HepG2 (cell line): ENCODE data around the gene RNASE13. TPM values are rescaled to one million over a fixed set of nuclear protein-coding genes. Genes with fewer than 3 reads are reported as not detected.

Experiments
- ATAC-seq: fragments of 200-7000 bp; cut with Tn5 transposase; 3 replicates; pipeline ENCODE4 v1.9.1; 2020; ENCODE audit warnings: mild to moderate bottlenecking, moderate library complexity
- BruUV-seq: library from RNA; stranded (reverse); fragments of 400-500 nt; replicated peaks from 2 replicates; lab custom pipeline; 2021; lab: Mats Ljungman, UMichigan
- CTCF ChIA-PET: fragments of 300-600 bp; formaldehyde crosslinking; extraction: SDS; loops from one replicate; lab custom pipeline; 2021; ENCODE audit warnings: low total read pairs, inconsistent platforms, low intra/inter-chr PET ratio; lab: Yijun Ruan, JAX
- POLR2A ChIA-PET: fragments of 350-600 bp; sonication (Branson Sonifier 250); formaldehyde crosslinking; loops from one replicate; lab custom pipeline; 2020; ENCODE audit warnings: antibody characterized with exemption, inconsistent platforms; lab: Yijun Ruan, JAX
- DNase-seq: peaks from one replicate; pipeline ENCODE4 v3.0.0-alpha.2; 2015; ENCODE audit warnings: low spot score
- FAIRE-seq: peaks from 3 replicates; lab custom pipeline; 2011; peaks lifted over from hg19 to GRCh38; lab: Jason Lieb, UNC
- H2AFZ ChIP-seq: one replicate; pipeline ENCODE4 v1.6.1; 2011; ENCODE audit warnings: low read length, inconsistent platforms
- H3K27ac ChIP-seq: fragments of 300-600 bp; 3 replicates; pipeline ENCODE4 v1.8.0; 2011; ENCODE audit warnings: mixed run types, mild to moderate bottlenecking, mixed read lengths, low read length, inconsistent platforms; ENCODE audit not compliant: insufficient read depth; ENCODE audit errors: extremely low read length
- H3K27me3 ChIP-seq, 2 experiments: fragments of 200-600 bp in 1 of 2; 2 replicates in 1 of 2; 3 replicates in 1 of 2; pipeline versions ENCODE4 v1.6.0 to v1.8.0; 2011; ENCODE audit warnings: low read length in 2 of 2, mild to moderate bottlenecking in 2 of 2, moderate library complexity in 2 of 2, inconsistent platforms in 1 of 2; ENCODE audit not compliant: insufficient read depth in 2 of 2, control insufficient read depth in 1 of 2
- H3K36me3 ChIP-seq, 2 experiments: fragments of 200-600 bp in 1 of 2; replicated peaks in 1 of 2; 2 replicates in 1 of 2; 3 replicates in 1 of 2; pipeline versions ENCODE4 v1.5.1 to v1.8.0; 2011; ENCODE audit warnings: low read length in 2 of 2, inconsistent platforms in 1 of 2; ENCODE audit not compliant: insufficient read depth in 2 of 2, control insufficient read depth in 1 of 2
- H3K4me1 ChIP-seq: 2 replicates; pipeline ENCODE4 v1.5.1; 2012; ENCODE audit warnings: low read length, inconsistent platforms; ENCODE audit not compliant: insufficient read depth
- H3K4me2 ChIP-seq: 2 replicates; pipeline ENCODE4 v1.6.0; 2011; ENCODE audit warnings: low read depth, low read length, inconsistent platforms
- H3K4me3 ChIP-seq, 3 experiments: fragments of 200-600 bp in 1 of 3; sonication (generic), shearing (Covaris generic) in 1 of 3; replicated peaks in 1 of 3; 2 replicates each; pipeline ENCODE4 v1.5.1; 2011 to 2016; ENCODE audit warnings: low read length in 3 of 3, inconsistent platforms in 2 of 3, low read depth in 2 of 3, mild to moderate bottlenecking in 2 of 3, control low read depth in 1 of 3, mixed read lengths in 1 of 3; ENCODE audit not compliant: insufficient read depth in 1 of 3
- H3K79me2 ChIP-seq: one replicate; pipeline ENCODE4 v1.6.1; 2011; ENCODE audit warnings: low read length, inconsistent platforms; ENCODE audit not compliant: insufficient read depth
- H3K9ac ChIP-seq: 2 replicates; pipeline ENCODE4 v1.6.0; 2011; ENCODE audit warnings: mild to moderate bottlenecking, low read depth, low read length, inconsistent platforms; ENCODE audit not compliant: insufficient read depth
- H3K9me3 ChIP-seq: 2 replicates; pipeline ENCODE4 v1.5.1; 2012; ENCODE audit warnings: mild to moderate bottlenecking, low read length
- H4K20me1 ChIP-seq: 2 replicates; pipeline ENCODE4 v1.6.0; 2011; ENCODE audit warnings: inconsistent platforms, mild to moderate bottlenecking, low read length, moderate library complexity; ENCODE audit not compliant: insufficient read depth
- NR2F2 ChIP-seq: IDR thresholded peaks from 2 replicates; pipeline ENCODE4 v1.6.1; 2012; ENCODE audit warnings: low read depth, inconsistent platforms, borderline replicate concordance
- SIX1 ChIP-seq: sonication (generic); formaldehyde crosslinking; IDR thresholded peaks from 2 replicates; pipeline ENCODE4 v1.4.0; 2020; ENCODE audit warnings: missing genetic modification reagents, borderline replicate concordance
- SYNCRIP ChIP-seq: fragments of 200-400 bp; formaldehyde crosslinking; IDR thresholded peaks from 2 replicates; pipeline ENCODE4 v1.6.1; 2018; ENCODE audit warnings: mild to moderate bottlenecking, low read depth, low read length; ENCODE audit not compliant: insufficient read depth
- TBX3 ChIP-seq: fragments of 450-650 bp; IDR thresholded peaks from 2 replicates; pipeline ENCODE4 v1.6.1; 2017; ENCODE audit warnings: antibody characterized with exemption, mild to moderate bottlenecking, inconsistent platforms, borderline replicate concordance
- ZBTB38 ChIP-seq: sonication (generic); formaldehyde crosslinking; IDR thresholded peaks from 2 replicates; pipeline ENCODE4 v1.5.1; 2020; ENCODE audit warnings: mild to moderate bottlenecking, missing genetic modification reagents
- ZFY ChIP-seq: sonication (generic); formaldehyde crosslinking; IDR thresholded peaks from 2 replicates; pipeline ENCODE4 v1.4.0; 2020; ENCODE audit warnings: missing genetic modification reagents
- WGBS: methylation state at CpG from one replicate; pipeline ENCODE4 v1.1.6; 2017; ENCODE audit warnings: low lambda C conversion rate; 5-methylcytosine and 5-hydroxymethylcytosine counted together
- in situ Hi-C: cut with HindIII; loops from 2 replicates; pipeline ENCODE4 v1.10.0; 2017; ENCODE audit warnings: low pct_unique_long_range_greater_than_20kb; ENCODE audit not compliant: extremely low pct_ligation_motif_present
- intact Hi-C: fragments of 100-400 bp; cut with micrococcal nuclease; formaldehyde crosslinking; loops from one replicate; pipeline ENCODE4 v1.10.0; 2022; ENCODE audit not compliant: unreplicated experiment
- polyA plus RNA-seq, 8 experiments: library from polyadenylated mRNA; depleted of rRNA in 3 of 8; stranded (reverse) in 7 of 8; unstranded in 1 of 8; fragments of >200 nt; fragmentation: Illumina TruSeq in 4 of 8; extraction: Trizol in 4 of 8; gene quantifications; 2 replicates each; pipeline versions ENCODE4 v1.2.1 to v1.2.3, GENCODE V29; 2011 to 2016; ENCODE audit warnings: low read depth in 4 of 8, missing spikeins in 1 of 8, mixed read lengths in 1 of 8; ENCODE audit not compliant: insufficient read depth in 1 of 8
- total RNA-seq, 5 experiments: library from RNA; depleted of rRNA; stranded (reverse); fragments of >200 nt; fragmentation: Illumina TruSeq; extraction: Trizol; gene quantifications; 2 replicates each; pipeline ENCODE4 v1.2.3, GENCODE V29; 2016; ENCODE audit warnings: low read depth in 1 of 5
- TF ChIP-seq, protein P1 (sequence below): sonication (generic); formaldehyde crosslinking; IDR thresholded peaks from 2 replicates; pipeline ENCODE4 v1.5.1; 2020; ENCODE audit warnings: mild to moderate bottlenecking, moderate library complexity, missing genetic modification reagents

RNASE13 gene
- total and polyA plus RNA-seq, 2 of the 13 experiments (the other 11 are each of a cell fraction or from before 2014, with no cell fraction given): 1.0 TPM; not detected in 1

DNA sequence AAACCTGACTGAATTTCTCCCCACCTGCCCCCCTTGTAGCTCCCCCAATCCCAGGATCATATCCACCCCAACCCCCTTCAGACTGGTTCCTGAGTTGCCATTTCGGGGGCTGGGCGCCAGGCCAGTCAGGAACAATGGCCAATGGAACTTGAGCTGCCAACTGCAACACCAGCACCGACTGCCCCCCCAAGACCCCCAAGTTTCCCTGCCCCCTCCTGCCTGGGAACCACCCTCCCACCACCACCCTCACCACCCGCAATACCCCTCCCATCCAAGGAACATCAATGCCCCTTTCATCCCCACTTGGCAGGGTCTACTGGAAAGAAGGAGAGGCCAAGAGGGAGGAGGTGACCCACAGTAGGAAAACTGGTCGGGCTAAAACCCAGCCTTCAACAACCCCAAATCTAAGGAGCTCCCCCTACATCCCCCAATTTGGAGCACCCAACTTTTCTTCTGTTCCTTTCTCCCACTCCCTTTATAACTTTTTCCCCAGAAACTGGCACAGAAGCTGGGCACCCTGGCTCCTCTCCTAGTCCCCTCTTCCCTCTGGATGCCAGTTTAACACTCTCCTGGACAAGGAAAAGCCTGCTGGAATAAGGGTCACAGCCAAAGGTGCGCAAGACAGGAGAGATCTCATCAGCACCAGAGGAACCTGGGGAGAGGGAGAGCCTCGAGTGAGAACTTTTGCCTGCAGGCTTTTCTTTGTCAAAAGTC, 8.2 kb downstream of the RNASE13 start:
- TF ChIP-seq ZFY (0 out of 2 replicates have a peak, but pooled peaks have one; percentile 15), TBX3 (no peak)
- TF ChIP-seq, all 625 proteins: peak for 1
- intact Hi-C loops: no loop called here
- Histone ChIP-seq H3K4me3 (no peak overlapping the region), H2AFZ (no peak overlapping the region), H3K4me1 (peaks cover 50% of the 10 kb centered on the region), H3K9me3 (no peaks in the 10 kb centered on the region), H4K20me1 (no peaks in the 10 kb centered on the region), H3K36me3 (peaks cover 5 to 9% of the 10 kb centered on the region in 2 experiments; a peak in 4 of 5 replicates), H3K27ac (peak overlapping the region; percentile 16), H3K79me2 (peaks cover 13% of the 10 kb centered on the region), H3K9ac (no peak overlapping the region), H3K27me3 (no peaks in the 10 kb centered on the region; a peak in 2 of 5 replicates), H3K4me2 (peak overlapping the region; percentile 33; the same call in 1 of the 2 replicates)
- ChIA-PET POLR2A (interaction anchor here (1.0 to 1.9 kb wide), 6 partner anchors 11 to 44 kb away, joined by 3 to 7 read pairs (median 4); partner anchors contain the start of gene ARHGEF40), CTCF (no interaction called here)
- FAIRE-seq: no peak
- in situ Hi-C loops: no loop called here
- DNase-seq: no peak
- no TSS peak for BruUV-seq
- WGBS: 68% methylated on average over 7 of the region's 7 CpGs
- no peak for ATAC-seq

DNA sequence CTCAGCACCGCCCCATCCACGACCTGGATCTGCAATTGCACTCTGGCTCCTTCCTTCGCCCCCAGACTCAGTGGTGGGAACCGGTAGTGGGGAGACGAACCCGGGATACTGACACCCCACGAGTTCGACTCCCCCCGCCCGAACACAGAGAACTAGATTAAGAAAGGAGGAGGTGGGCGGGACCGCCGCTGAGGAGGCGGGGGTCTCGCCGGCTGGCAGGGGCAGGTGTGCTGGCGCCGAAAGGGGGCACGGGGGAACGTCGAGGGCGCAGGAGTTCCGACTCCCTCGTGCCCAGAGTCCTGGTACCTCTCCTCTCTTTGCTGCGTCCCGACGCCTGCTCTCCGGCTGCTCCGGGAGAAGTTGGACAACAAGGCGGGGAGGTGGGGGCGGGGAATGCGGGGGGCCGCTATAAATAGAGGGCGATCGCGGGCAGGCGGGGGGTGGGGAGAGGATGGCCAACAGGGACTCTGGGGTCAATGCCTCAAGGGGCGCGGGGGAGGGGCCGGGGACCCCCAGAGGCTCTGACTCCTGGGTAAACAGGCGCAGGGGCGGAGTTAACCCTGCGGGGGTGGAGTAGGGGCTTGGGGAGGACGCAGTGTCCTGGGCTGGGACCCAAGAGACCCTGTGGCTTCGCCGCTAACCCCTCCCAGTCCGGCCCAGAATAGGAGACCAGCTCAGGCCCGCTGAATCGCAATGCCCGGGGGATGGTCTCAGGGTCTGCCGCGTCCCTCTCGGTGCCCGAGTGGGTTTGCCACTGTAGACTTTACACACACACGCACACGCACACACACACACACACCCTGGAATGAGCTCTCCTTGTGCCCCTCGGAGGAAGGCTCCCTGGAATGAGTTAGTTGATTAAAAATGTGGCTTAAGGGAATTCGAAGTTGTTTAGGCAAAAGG, 9.0 kb downstream of the RNASE13 start:
- WGBS: 71% methylated on average over 49 of the region's 58 CpGs
- H3K4me2 ChIP-seq: peak overlapping the region; percentile 60
- H2AFZ ChIP-seq: no peak overlapping the region
- CTCF ChIA-PET: interaction anchor here (0.8 kb wide), 1 partner anchor 11 kb away, joined by 3 read pairs; no protein-coding TSS in a partner anchor
- H3K27me3 ChIP-seq: no peaks in the 10 kb centered on the region; a peak in 2 of 5 replicates
- peak overlapping the region; percentile 65 to 96 (median 66); a peak in 4 of 6 replicates for H3K4me3 ChIP-seq
- no peaks in the 10 kb centered on the region for H4K20me1 ChIP-seq
- ATAC-seq (no peak), FAIRE-seq (no peak), DNase-seq (no peak)
- peaks cover 50% of the 10 kb centered on the region for H3K4me1 ChIP-seq
- intact Hi-C loops: loop anchor here (1.0 kb wide), 1 partner anchor 29 kb away; no protein-coding TSS in a partner anchor
- H3K27ac ChIP-seq: peak overlapping the region; percentile 37
- peaks cover 13% of the 10 kb centered on the region for H3K79me2 ChIP-seq
- POLR2A ChIA-PET: interaction anchor here (1.0 to 3.0 kb wide), 17 partner anchors 7 to 79 kb away, joined by 3 to 26 read pairs (median 5); partner anchors contain the start of gene ARHGEF40
- H3K9me3 ChIP-seq: no peaks in the 10 kb centered on the region
- no TSS peak for BruUV-seq
- H3K36me3 ChIP-seq: peaks cover 11 to 17% of the 10 kb centered on the region in 2 experiments
- H3K9ac ChIP-seq: peak overlapping the region; percentile 96; the same call in 1 of the 2 replicates
- in situ Hi-C loops: no loop called here
- TF ChIP-seq ZBTB38 (CRISPR knock-in tag) (0 out of 2 replicates have a peak, but pooled peaks have one; percentile 2), SYNCRIP (no peak), NR2F2 (no peak), SIX1 (CRISPR knock-in tag) (no peak)
- TF ChIP-seq, protein P1, sequence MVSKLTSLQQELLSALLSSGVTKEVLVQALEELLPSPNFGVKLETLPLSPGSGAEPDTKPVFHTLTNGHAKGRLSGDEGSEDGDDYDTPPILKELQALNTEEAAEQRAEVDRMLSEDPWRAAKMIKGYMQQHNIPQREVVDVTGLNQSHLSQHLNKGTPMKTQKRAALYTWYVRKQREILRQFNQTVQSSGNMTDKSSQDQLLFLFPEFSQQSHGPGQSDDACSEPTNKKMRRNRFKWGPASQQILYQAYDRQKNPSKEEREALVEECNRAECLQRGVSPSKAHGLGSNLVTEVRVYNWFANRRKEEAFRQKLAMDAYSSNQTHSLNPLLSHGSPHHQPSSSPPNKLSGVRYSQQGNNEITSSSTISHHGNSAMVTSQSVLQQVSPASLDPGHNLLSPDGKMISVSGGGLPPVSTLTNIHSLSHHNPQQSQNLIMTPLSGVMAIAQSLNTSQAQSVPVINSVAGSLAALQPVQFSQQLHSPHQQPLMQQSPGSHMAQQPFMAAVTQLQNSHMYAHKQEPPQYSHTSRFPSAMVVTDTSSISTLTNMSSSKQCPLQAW: peak; percentile 31; the same call in 1 of the 2 replicates
